Spleen (tissue), 11 donors: Measurements from ENCODE around the gene CIAO2B. TPM values are rescaled to one million over a fixed set of nuclear protein-coding genes. Genes with fewer than 3 reads are reported as not detected.

Experiments
- DNase-seq: peaks from one replicate; pipeline ENCODE4 v3.0.0-alpha.2; 2020
- H3K27ac ChIP-seq, 8 donors: fragments of 200-600 bp; sonication (generic) in 7 of 8; 1 replicate in 4 of 8; 2 replicates in 4 of 8; pipeline versions ENCODE4 v1.5.0 to v1.8.0; 2016 to 2021; ENCODE audit warnings: inconsistent platforms in 4 of 8, mild to moderate bottlenecking in 4 of 8, moderate library complexity in 1 of 8
- H3K27me3 ChIP-seq, 7 donors: fragments of 200-600 bp; sonication (generic) in 6 of 7; replicated peaks in 1 of 7; 1 replicate in 4 of 7; 2 replicates in 3 of 7; pipeline versions ENCODE4 v1.5.0 to v1.8.0; 2016 to 2021; ENCODE audit warnings: inconsistent platforms in 3 of 7, mild to moderate bottlenecking in 1 of 7
- H3K36me3 ChIP-seq, 6 donors: fragments of 200-600 bp; sonication (generic) in 5 of 6; 1 replicate in 4 of 6; 2 replicates in 2 of 6; pipeline versions ENCODE4 v1.5.0 to v1.8.0; 2016 to 2021; ENCODE audit warnings: inconsistent platforms in 2 of 6
- H3K4me1 ChIP-seq, 6 donors: fragments of 200-600 bp; sonication (generic) in 5 of 6; 1 replicate in 3 of 6; 2 replicates in 3 of 6; pipeline versions ENCODE4 v1.5.0 to v1.8.0; 2016 to 2021; ENCODE audit warnings: inconsistent platforms in 3 of 6
- H3K4me3 ChIP-seq, 8 donors: fragments of 200-600 bp; sonication (generic) in 7 of 8; 1 replicate in 4 of 8; 2 replicates in 4 of 8; pipeline versions ENCODE4 v1.5.0 to v1.8.0; 2016 to 2021; ENCODE audit warnings: inconsistent platforms in 4 of 8, mild to moderate bottlenecking in 4 of 8, moderate library complexity in 2 of 8
- H3K9me3 ChIP-seq, 8 donors: fragments of 200-600 bp; sonication (generic) in 7 of 8; 1 replicate in 4 of 8; 2 replicates in 4 of 8; pipeline versions ENCODE4 v1.5.0 to v1.8.0; 2016 to 2021; ENCODE audit warnings: inconsistent platforms in 4 of 8
- POLR2A ChIP-seq, 3 donors: fragments of 450-650 bp; IDR thresholded peaks; one replicate each; pipeline ENCODE4 v1.5.1; 2017; ENCODE audit warnings: antibody characterized with exemption in 3 of 3, mild to moderate bottlenecking in 1 of 3
- POLR2AphosphoS5 ChIP-seq, 3 donors: sonication (generic); formaldehyde crosslinking; IDR thresholded peaks; one replicate each; pipeline ENCODE4 v1.5.1; 2017; ENCODE audit warnings: antibody characterized with exemption in 3 of 3
- WGBS, 5 donors: extraction: QIAGEN DNeasy Blood & Tissue Kit in 3 of 5; methylation state at CpG; one replicate each; pipeline versions ENCODE4 v1.1.5 to v1.1.7; 2013 to 2018; 5-methylcytosine and 5-hydroxymethylcytosine counted together
- intact Hi-C: fragments of 100-400 bp; cut with DNase I; formaldehyde crosslinking; loops from one replicate; pipeline ENCODE4 v1.15.0; 2023; ENCODE audit warnings: low total_unique reads
- polyA plus RNA-seq, 3 donors: library from polyadenylated mRNA; stranded (reverse); fragments of 200-250 nt; gene quantifications; one replicate each; pipeline ENCODE4 v1.2.1, GENCODE V29; 2013
- total RNA-seq, 7 donors: library from RNA; depleted of rRNA in 3 of 7; stranded (reverse); fragments of >200 nt in 3 of 7; fragmentation: NEBNext Ultra II Directional in 4 of 7; extraction: Animal tissue kit (Norgen Biotek cat#: 25700) in 4 of 7; gene quantifications; one replicate each; pipeline versions ENCODE4 v1.1.0 to v1.2.1, GENCODE V29; 2016 to 2021
- TF ChIP-seq, protein P1 (sequence below), 11 experiments: fragments of 200-600 bp in 7 of 11; fragments of 450-650 bp in 4 of 11; sonication (generic) in 4 of 11; IDR thresholded peaks in 8 of 11; conservative IDR thresholded peaks in 3 of 11; 1 replicate in 7 of 11; 2 replicates in 4 of 11; pipeline versions ENCODE4 v1.4.0 to v1.8.0; 2016 to 2021; ENCODE audit warnings: antibody characterized with exemption in 11 of 11, inconsistent platforms in 4 of 11, mild to moderate bottlenecking in 1 of 11
- donor health status: healthy with polysubstance abuse.
- donor health status: DM: no; HTN: no; CAD: no; lungs with moderate emphysema.
- donor health status: DM: no; HTN: no; CAD: no.
- donor health status: Bipolar disorder and iron deficiency.
- donor health status: healthy.
- donor health status: DM: no; HTN: no; CAD: no.
- donor health status: DM: yes; HTN: yes; CAD: no.

Gene CIAO2B
- total and polyA plus RNA-seq, 10 donors = 46.8 to 168 (median 58.1) TPM

DNA sequence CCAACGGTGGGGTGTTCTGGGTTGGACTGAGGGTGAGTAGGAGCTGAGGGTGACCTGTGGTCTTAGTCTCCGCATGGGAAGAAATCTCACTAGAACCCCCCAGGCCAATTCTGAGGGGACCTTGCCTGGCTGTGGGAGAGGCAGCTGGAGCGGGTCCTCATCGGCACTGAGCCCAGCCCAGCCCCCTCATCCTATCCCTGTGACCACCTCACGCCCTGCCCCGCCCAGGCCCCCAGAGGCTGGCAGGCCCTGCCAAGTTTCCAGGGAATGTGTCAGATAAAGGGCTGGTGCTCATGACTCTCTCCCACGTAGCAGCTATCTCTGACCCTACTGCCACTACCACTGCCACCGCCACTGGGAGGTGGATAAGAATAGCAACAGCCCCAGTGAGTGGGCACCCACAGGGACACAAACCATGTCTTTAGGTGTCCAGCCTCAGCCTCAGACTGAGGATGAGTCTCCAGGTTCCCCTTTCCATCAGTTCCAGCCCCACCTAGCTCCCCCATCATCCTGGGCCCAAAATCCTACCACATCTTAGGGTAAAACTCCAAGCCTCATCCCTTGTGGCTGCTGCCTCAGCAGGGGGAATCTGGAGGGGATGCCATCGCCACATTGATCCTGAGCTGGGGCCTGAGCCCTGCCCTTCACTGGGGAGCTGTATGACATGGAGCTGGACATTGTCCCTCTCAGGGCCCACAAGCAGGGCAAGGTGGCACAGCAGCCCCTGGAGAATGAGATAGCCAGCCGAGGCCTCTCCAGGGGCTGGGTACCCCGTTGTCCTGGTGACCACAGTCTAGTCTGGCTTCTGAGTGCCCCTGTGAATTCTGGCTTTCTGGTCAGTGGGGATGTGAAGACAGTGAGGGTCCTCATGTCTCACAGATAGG, 30.4 kb downstream of the CIAO2B start:
- H3K4me1 ChIP-seq = peaks cover 0 to 16% (median 7%) of the 10 kb centered on the region in 6 donors
- H3K36me3 ChIP-seq = no peaks in the 10 kb centered on the region
- no peaks in the 10 kb centered on the region for H3K9me3 ChIP-seq
- H3K4me3 ChIP-seq = no peak overlapping the region
- DNase-seq = peak; percentile 51
- no peaks in the 10 kb centered on the region for H3K27me3 ChIP-seq
- intact Hi-C loops = no loop called here
- WGBS, 5 donors = 85 to 90% (median 87%) methylated on average over 8 to 11 of the region's 11 CpGs
- H3K27ac ChIP-seq = peak overlapping the region in 2 of 8 donors; percentile 11 to 21
- TF ChIP-seq POLR2AphosphoS5 (IDR thresholded peaks at IDR 0.05) = no peak
- TF ChIP-seq, protein P1, sequence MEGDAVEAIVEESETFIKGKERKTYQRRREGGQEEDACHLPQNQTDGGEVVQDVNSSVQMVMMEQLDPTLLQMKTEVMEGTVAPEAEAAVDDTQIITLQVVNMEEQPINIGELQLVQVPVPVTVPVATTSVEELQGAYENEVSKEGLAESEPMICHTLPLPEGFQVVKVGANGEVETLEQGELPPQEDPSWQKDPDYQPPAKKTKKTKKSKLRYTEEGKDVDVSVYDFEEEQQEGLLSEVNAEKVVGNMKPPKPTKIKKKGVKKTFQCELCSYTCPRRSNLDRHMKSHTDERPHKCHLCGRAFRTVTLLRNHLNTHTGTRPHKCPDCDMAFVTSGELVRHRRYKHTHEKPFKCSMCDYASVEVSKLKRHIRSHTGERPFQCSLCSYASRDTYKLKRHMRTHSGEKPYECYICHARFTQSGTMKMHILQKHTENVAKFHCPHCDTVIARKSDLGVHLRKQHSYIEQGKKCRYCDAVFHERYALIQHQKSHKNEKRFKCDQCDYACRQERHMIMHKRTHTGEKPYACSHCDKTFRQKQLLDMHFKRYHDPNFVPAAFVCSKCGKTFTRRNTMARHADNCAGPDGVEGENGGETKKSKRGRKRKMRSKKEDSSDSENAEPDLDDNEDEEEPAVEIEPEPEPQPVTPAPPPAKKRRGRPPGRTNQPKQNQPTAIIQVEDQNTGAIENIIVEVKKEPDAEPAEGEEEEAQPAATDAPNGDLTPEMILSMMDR (IDR thresholded peaks at IDR 0.05 in 8 of 11, conservative IDR thresholded peaks at IDR 0.05 in 3 of 11) = no peak
- TF ChIP-seq POLR2A (IDR thresholded peaks at IDR 0.05) = no peak

DNA sequence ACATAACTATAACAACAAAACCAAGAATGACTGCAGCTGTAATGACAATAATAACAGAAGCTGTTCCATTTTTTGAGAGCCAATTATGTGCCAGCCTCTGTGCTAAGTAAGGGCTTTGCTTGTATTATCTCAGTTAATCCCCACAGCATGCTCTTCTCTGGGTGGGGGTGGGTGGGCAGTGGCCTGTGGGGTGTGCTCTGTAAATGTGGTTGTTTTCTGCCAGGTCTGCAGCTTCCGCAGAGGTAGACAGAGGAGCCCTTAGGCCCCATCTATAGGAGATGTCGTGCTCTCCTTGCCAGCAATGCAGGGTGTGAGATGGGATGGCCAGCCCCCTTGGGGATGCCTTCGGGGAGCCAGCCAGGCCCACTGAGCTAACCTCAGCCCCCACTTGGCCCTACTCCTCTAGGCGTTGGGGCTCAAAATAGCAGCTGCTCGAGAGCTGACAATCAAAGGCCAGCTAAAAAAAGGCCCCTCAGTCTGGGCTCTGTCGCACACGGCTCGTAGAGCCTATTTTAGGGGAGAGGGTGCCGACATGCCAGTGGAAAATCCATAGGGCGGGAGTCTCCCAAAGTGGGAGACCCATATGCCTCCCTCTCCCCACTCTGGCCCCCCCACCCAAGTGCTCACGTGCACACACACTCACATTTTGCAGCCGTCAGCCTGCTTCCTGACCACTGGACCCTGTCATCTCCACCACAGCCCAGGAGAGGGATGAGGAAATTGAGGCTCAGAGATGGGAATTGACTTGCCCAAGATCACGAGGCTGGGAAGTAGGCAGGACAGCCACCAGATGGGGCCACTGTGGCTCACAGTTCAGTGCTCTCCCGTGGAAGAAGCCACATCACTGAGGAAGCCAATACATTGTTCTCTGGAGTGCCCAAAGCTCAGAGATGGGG, 31.3 kb downstream of the CIAO2B start:
- no peaks in the 10 kb centered on the region for H3K9me3 ChIP-seq
- H3K27me3 ChIP-seq = no peaks in the 10 kb centered on the region
- peak; percentile 38 for DNase-seq
- peak overlapping the region in 2 of 8 donors; percentile 11 to 21 for H3K27ac ChIP-seq
- peaks cover 0 to 16% (median 7%) of the 10 kb centered on the region in 6 donors for H3K4me1 ChIP-seq
- intact Hi-C loops = no loop called here
- TF ChIP-seq, protein P1 (IDR thresholded peaks at IDR 0.05 in 8 of 11, conservative IDR thresholded peaks at IDR 0.05 in 3 of 11) = no peak
- no peak for TF ChIP-seq POLR2AphosphoS5 (IDR thresholded peaks at IDR 0.05)
- H3K4me3 ChIP-seq = no peak overlapping the region
- WGBS, 5 donors = 54 to 73% (median 61%) methylated on average over 11 to 14 of the region's 14 CpGs
- no peaks in the 10 kb centered on the region for H3K36me3 ChIP-seq

DNA sequence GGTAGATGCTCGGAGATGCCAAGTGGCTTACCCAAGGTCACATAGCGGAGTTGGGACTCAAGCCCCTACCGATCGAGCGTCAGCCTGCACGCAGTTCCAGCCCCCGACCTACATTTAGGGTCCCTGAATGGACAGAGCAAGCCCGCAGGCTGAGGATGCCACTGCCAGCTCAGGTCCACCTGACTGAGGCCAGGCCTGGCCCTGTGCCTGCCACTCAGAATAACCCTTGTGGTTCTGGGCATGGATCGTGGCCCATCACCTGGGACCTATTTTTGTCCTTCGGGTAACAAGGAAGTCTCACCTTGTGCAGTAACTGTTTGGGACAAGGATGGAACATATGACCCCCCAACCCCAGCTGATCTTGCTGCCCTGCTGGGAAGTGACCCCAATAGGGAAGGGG, 32.6 kb downstream of the CIAO2B start:
- H3K4me1 ChIP-seq = peaks cover 0 to 16% (median 7%) of the 10 kb centered on the region in 6 donors

More for the DNA sequence above, 32.6 kb downstream of the CIAO2B start:
- H3K27ac ChIP-seq = peak overlapping the region in 3 of 8 donors; percentile 22 to 57 (median 44)
- no peak for TF ChIP-seq POLR2A (IDR thresholded peaks at IDR 0.05)
- TF ChIP-seq POLR2AphosphoS5 (IDR thresholded peaks at IDR 0.05) = no peak
- TF ChIP-seq, protein P1 (IDR thresholded peaks at IDR 0.05 in 8 of 11, conservative IDR thresholded peaks at IDR 0.05 in 3 of 11) = no peak
- H3K36me3 ChIP-seq = no peaks in the 10 kb centered on the region
- H3K27me3 ChIP-seq = no peaks in the 10 kb centered on the region
- intact Hi-C loops = no loop called here
- H3K9me3 ChIP-seq = no peaks in the 10 kb centered on the region
- no peak overlapping the region for H3K4me3 ChIP-seq
- 86 to 95% (median 92%) methylated on average over 8 to 10 of the region's 10 CpGs for WGBS, 5 donors
- DNase-seq = peak; percentile 32
